ENCODE results near the gene CBFB.

The CBFB gene

DNA sequence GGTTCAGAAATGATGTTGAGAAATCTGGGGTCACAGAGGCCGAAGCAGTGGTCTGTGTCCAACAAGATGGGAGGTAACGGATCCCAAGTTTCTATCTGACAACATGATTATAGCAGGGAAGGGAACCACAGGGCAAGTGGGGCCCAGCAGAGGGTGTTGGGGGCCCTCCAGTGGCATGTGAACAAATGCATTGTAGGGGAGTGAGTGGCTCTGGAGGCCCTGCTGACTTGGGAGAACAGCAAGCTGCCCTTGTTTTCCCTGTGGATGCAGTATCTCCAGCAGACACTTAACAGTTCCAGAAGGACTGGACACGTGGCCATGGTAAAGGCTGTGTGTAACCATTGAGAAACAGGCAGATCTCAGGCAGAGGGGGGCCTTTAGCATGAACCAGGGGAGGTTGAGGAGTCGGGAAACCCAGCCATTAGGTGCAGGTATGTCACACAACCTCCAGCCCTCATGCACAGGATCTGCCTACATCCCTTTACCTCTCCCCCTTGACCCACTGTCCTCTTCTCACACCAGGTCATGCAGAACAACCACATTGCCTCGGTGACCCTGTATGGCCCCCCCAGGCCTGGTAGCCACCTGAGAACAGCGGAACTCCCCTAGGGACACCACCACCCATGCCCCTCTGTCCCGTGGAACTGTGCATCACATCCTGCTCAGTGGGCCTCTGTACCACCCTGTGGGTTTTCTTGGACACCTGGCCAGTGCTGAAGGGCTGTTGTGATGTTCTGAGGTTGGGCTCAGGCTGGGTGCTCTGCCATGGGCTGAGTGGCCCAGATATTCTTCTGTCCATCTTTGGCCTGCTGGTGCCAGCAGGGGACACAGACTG lies 117.8 kb downstream of the CBFB start:
- TF ChIP-seq, protein P1, sequence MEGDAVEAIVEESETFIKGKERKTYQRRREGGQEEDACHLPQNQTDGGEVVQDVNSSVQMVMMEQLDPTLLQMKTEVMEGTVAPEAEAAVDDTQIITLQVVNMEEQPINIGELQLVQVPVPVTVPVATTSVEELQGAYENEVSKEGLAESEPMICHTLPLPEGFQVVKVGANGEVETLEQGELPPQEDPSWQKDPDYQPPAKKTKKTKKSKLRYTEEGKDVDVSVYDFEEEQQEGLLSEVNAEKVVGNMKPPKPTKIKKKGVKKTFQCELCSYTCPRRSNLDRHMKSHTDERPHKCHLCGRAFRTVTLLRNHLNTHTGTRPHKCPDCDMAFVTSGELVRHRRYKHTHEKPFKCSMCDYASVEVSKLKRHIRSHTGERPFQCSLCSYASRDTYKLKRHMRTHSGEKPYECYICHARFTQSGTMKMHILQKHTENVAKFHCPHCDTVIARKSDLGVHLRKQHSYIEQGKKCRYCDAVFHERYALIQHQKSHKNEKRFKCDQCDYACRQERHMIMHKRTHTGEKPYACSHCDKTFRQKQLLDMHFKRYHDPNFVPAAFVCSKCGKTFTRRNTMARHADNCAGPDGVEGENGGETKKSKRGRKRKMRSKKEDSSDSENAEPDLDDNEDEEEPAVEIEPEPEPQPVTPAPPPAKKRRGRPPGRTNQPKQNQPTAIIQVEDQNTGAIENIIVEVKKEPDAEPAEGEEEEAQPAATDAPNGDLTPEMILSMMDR (IDR thresholded peaks at IDR 0.05; ENCODE audit: low read depth, low read length): no peak
- no peak for DNase-seq (ENCODE audit: low read depth, low spot score)
- in situ Hi-C loops (cut with HindIII; ENCODE audit: low sequenced_read_pairs): no loop called here
- H3K4me3 ChIP-seq (ENCODE audit: low read depth, low read length): no peak overlapping the region

GRCh38 chr16:67147437-67148140 lies 118.6 kb downstream of the CBFB start:
- no peak for DNase-seq (ENCODE audit: low read depth, low spot score)
- in situ Hi-C loops (cut with HindIII; ENCODE audit: low sequenced_read_pairs): no loop called here
- TF ChIP-seq, protein P1 (IDR thresholded peaks at IDR 0.05; ENCODE audit: low read depth, low read length): no peak
- no peak overlapping the region for H3K4me3 ChIP-seq (ENCODE audit: low read depth, low read length)

DNA sequence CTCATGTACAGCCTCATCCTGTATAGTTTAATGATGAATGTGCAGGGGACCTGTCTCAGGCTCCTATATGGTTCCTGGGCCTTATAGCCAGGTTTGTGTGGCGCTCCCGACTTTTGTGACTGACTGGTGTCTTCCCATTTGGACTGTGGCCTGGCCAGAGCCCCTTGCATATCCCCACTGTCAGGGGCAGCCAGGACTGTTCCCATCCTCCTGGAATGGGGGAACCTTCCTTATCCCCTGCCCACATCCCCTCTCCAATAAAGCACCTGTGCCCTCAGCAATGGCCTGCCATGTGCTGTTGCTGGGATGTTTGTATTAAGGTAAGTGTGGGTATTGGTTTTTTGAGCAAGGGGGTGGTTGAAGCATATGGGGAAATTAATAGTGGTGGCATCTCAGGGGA lies 119.3 kb downstream of the CBFB start:
- H3K4me3 ChIP-seq (ENCODE audit: low read depth, low read length): no peak overlapping the region
- TF ChIP-seq, protein P1 (IDR thresholded peaks at IDR 0.05; ENCODE audit: low read depth, low read length): no peak
- DNase-seq (ENCODE audit: low read depth, low spot score): no peak
- in situ Hi-C loops (cut with HindIII; ENCODE audit: low sequenced_read_pairs): no loop called here

DNA sequence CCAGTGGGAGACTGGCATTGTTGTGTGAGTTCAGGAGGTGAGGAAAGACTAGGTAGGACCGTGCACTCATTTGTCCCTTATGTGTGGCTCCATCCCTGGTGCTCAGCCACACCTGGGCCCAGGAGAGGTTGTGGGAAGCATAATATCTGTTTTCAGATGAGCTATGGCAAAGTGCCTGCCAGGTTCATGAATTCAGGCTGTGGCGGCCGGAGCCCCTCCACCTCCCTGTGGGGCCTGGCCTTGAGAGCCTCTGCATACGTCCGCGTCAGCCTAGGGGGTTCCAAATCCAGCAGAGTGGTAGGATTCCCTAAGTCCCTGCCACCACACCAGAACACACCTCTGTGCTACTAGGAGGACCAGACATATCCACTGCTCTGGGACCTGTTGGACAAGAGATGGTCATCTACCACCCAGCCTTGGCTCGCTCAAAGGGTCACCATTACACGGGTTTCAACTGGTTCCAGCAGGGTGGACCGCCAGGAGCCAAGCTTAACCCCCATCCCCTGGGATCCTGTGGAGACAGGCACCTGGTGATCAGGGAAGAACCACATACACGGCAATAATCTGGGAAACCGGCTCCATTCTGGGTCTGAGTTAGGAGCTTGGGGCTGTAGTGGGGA lies 119.8 kb downstream of the CBFB start:
- no peak overlapping the region for H3K4me3 ChIP-seq (ENCODE audit: low read depth, low read length)
- DNase-seq (ENCODE audit: low read depth, low spot score): no peak
- in situ Hi-C loops (cut with HindIII; ENCODE audit: low sequenced_read_pairs): no loop called here
- TF ChIP-seq, protein P1 (IDR thresholded peaks at IDR 0.05; ENCODE audit: low read depth, low read length): no peak

GRCh38 chr16:67149276-67150046 lies 120.5 kb downstream of the CBFB start:
- in situ Hi-C loops (cut with HindIII; ENCODE audit: low sequenced_read_pairs): no loop called here
- DNase-seq (ENCODE audit: low read depth, low spot score): no peak
- TF ChIP-seq, protein P1 (IDR thresholded peaks at IDR 0.05; ENCODE audit: low read depth, low read length): no peak

More at GRCh38 chr16:67149276-67150046, 120.5 kb downstream of the CBFB start:
- no peak overlapping the region for H3K4me3 ChIP-seq (ENCODE audit: low read depth, low read length)
